ENCODE measurements around the gene PIAS1. TPM values are rescaled to one million over a fixed set of nuclear protein-coding genes. Genes with fewer than 3 reads are reported as not detected.

The PIAS1 gene
- total and polyA plus RNA-seq, 9 of the 15 experiments (the other 6 are each of a cell fraction or from before 2014, with no cell fraction given), result 18.0 to 59.1 (median 28.5) TPM

DNA sequence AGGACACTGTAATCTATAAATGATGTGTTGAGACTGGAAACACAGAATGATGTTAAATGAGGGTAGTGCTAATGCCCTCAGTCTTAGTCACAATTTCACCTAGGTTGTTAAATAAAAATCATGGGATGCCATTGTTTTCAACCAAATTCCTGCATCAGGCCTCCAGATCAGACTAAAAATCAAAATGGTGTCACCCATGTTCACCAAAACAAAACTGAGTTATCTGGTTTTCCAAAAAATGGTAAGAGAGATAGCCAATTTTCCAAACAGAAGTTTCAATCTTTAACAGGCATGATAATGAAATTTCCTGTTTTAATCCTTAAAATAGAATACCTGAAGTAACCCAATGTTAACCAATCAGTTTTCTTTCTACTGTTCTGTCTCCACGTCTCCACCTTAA lies 2.2 kb upstream of the PIAS1 start (continued):
- TF ChIP-seq, protein P1, sequence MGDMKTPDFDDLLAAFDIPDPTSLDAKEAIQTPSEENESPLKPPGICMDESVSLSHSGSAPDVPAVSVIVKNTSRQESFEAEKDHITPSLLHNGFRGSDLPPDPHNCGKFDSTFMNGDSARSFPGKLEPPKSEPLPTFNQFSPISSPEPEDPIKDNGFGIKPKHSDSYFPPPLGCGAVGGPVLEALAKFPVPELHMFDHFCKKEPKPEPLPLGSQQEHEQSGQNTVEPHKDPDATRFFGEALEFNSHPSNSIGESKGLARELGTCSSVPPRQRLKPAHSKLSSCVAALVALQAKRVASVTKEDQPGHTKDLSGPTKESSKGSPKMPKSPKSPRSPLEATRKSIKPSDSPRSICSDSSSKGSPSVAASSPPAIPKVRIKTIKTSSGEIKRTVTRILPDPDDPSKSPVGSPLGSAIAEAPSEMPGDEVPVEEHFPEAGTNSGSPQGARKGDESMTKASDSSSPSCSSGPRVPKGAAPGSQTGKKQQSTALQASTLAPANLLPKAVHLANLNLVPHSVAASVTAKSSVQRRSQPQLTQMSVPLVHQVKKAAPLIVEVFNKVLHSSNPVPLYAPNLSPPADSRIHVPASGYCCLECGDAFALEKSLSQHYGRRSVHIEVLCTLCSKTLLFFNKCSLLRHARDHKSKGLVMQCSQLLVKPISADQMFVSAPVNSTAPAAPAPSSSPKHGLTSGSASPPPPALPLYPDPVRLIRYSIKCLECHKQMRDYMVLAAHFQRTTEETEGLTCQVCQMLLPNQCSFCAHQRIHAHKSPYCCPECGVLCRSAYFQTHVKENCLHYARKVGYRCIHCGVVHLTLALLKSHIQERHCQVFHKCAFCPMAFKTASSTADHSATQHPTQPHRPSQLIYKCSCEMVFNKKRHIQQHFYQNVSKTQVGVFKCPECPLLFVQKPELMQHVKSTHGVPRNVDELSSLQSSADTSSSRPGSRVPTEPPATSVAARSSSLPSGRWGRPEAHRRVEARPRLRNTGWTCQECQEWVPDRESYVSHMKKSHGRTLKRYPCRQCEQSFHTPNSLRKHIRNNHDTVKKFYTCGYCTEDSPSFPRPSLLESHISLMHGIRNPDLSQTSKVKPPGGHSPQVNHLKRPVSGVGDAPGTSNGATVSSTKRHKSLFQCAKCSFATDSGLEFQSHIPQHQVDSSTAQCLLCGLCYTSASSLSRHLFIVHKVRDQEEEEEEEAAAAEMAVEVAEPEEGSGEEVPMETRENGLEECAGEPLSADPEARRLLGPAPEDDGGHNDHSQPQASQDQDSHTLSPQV (IDR thresholded peaks at IDR 0.05), result peak; percentile 94
- TF ChIP-seq, protein P2, sequence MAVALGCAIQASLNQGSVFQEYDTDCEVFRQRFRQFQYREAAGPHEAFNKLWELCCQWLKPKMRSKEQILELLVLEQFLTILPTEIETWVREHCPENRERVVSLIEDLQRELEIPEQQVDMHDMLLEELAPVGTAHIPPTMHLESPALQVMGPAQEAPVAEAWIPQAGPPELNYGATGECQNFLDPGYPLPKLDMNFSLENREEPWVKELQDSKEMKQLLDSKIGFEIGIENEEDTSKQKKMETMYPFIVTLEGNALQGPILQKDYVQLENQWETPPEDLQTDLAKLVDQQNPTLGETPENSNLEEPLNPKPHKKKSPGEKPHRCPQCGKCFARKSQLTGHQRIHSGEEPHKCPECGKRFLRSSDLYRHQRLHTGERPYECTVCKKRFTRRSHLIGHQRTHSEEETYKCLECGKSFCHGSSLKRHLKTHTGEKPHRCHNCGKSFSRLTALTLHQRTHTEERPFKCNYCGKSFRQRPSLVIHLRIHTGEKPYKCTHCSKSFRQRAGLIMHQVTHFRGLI (CRISPR knock-in tag; IDR thresholded peaks at IDR 0.05), result 0 out of 2 replicates have a peak, but pooled peaks have one; percentile 43
- TF ChIP-seq, protein P3, sequence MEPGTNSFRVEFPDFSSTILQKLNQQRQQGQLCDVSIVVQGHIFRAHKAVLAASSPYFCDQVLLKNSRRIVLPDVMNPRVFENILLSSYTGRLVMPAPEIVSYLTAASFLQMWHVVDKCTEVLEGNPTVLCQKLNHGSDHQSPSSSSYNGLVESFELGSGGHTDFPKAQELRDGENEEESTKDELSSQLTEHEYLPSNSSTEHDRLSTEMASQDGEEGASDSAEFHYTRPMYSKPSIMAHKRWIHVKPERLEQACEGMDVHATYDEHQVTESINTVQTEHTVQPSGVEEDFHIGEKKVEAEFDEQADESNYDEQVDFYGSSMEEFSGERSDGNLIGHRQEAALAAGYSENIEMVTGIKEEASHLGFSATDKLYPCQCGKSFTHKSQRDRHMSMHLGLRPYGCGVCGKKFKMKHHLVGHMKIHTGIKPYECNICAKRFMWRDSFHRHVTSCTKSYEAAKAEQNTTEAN (CRISPR knock-in tag; IDR thresholded peaks at IDR 0.05), result no peak
- TF ChIP-seq ZNF584 (CRISPR knock-in tag; IDR thresholded peaks at IDR 0.05; ENCODE audit: low read depth) (no peak), EP400 (IDR thresholded peaks at IDR 0.05) (no peak), KLF6 (CRISPR knock-in tag; IDR thresholded peaks at IDR 0.05; ENCODE audit: borderline replicate concordance) (peak; percentile 73; the same call in 1 of the 2 replicates), KLF13 (tag; IDR thresholded peaks at IDR 0.05; ENCODE audit: borderline replicate concordance, low read depth) (no peak), NR2C2 (CRISPR knock-in tag; IDR thresholded peaks at IDR 0.05) (no peak), NR2C2 (tag; IDR thresholded peaks at IDR 0.05) (peak; percentile 11; the same call in 1 of the 2 replicates), ERF (CRISPR knock-in tag; IDR thresholded peaks at IDR 0.05) (no peak), PTTG1 (tag; IDR thresholded peaks at IDR 0.05; ENCODE audit: low read depth) (peak; percentile 85), BACH1 (tag; IDR thresholded peaks at IDR 0.05) (peak; percentile 46; the same call in 1 of the 2 replicates), DMBX1 (CRISPR knock-in tag; IDR thresholded peaks at IDR 0.05; ENCODE audit: borderline replicate concordance) (peak; percentile 84), DDX20 (tag; IDR thresholded peaks at IDR 0.05; ENCODE audit: low read depth) (peak; percentile 77; the same call in 1 of the 2 replicates)
- TF ChIP-seq, protein P4, sequence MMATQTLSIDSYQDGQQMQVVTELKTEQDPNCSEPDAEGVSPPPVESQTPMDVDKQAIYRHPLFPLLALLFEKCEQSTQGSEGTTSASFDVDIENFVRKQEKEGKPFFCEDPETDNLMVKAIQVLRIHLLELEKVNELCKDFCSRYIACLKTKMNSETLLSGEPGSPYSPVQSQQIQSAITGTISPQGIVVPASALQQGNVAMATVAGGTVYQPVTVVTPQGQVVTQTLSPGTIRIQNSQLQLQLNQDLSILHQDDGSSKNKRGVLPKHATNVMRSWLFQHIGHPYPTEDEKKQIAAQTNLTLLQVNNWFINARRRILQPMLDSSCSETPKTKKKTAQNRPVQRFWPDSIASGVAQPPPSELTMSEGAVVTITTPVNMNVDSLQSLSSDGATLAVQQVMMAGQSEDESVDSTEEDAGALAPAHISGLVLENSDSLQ (IDR thresholded peaks at IDR 0.05), result no peak

Data from K562 (cell line).